Measurements from ENCODE around the gene ITPR1. TPM values are rescaled to one million over a fixed set of nuclear protein-coding genes. Genes with fewer than 3 reads are reported as not detected.

Gene ITPR1
- polyA plus RNA-seq, 1 of the 3 experiments (the other 2 are of a cell fraction): 5.9 TPM

- no peak overlapping the region for H3K4me3 ChIP-seq (ENCODE audit: low read depth in 2 of 2, low read length in 1 of 2)
- no peaks in the 10 kb centered on the region for H3K9me2 ChIP-seq
- no peak overlapping the region for H3K27ac ChIP-seq (ENCODE audit: low read depth in 2 of 2, low read length in 1 of 2)
- H3K9ac ChIP-seq: no peak overlapping the region
- 96% methylated on average over 16 of the region's 16 CpGs for WGBS (ENCODE audit: low lambda C conversion rate)
- peaks cover 10 to 23% of the 10 kb centered on the region in 2 experiments for H3K4me1 ChIP-seq (ENCODE audit: control insufficient read depth in 1 of 2, insufficient read depth in 2 of 2, low read depth in 1 of 2, low read length in 1 of 2)
- no peak for DNase-seq
- H4K20me1 ChIP-seq (ENCODE audit: insufficient read depth): no peaks in the 10 kb centered on the region
- TF ChIP-seq TEAD4 (IDR thresholded peaks at IDR 0.05; ENCODE audit: borderline replicate concordance, insufficient read depth) (no peak), GABPA (IDR thresholded peaks at IDR 0.05; ENCODE audit: low read depth) (no peak), RXRA (IDR thresholded peaks at IDR 0.05; ENCODE audit: borderline replicate concordance, low read depth) (no peak), GATA2 (CRISPR knock-in tag; IDR thresholded peaks at IDR 0.05) (no peak), TAF1 (IDR thresholded peaks at IDR 0.05; ENCODE audit: borderline replicate concordance, low read depth, low read length) (no peak)
- peaks cover 11% of the 10 kb centered on the region for H3F3A ChIP-seq (replicated peaks; ENCODE audit: insufficient read depth)
- CTCF ChIA-PET: interaction anchor here (1.2 to 2.0 kb wide), 2 partner anchors 9 to 37 kb away, joined by 3 to 8 read pairs; no protein-coding TSS in a partner anchor
- no peak overlapping the region for H2AFZ ChIP-seq (ENCODE audit: low read depth)
- H3K36me3 ChIP-seq (replicated peaks in 1 of 2; ENCODE audit: control insufficient read depth in 1 of 2, insufficient read depth in 2 of 2, low read length in 1 of 2): no peaks in the 10 kb centered on the region
- POLR2A ChIA-PET: no interaction called here
- no peak overlapping the region for H3K4me2 ChIP-seq
- no peaks in the 10 kb centered on the region for H3K27me3 ChIP-seq (ENCODE audit: insufficient read depth)
- H3K79me2 ChIP-seq (ENCODE audit: insufficient read depth): no peaks in the 10 kb centered on the region
- no peaks in the 10 kb centered on the region for H3K9me3 ChIP-seq
Measured at GRCh38 chr3:4748701-4749378, 255.7 kb downstream of the ITPR1 start.

- Histone ChIP-seq H3F3A (replicated peaks; ENCODE audit: insufficient read depth) (peaks cover 7% of the 10 kb centered on the region), H3K9me3 (no peaks in the 10 kb centered on the region), H4K20me1 (ENCODE audit: insufficient read depth) (no peaks in the 10 kb centered on the region), H3K36me3 (replicated peaks in 1 of 2; ENCODE audit: control insufficient read depth in 1 of 2, insufficient read depth in 2 of 2, low read length in 1 of 2) (no peaks in the 10 kb centered on the region), H3K9me2 (no peaks in the 10 kb centered on the region), H3K4me3 (ENCODE audit: low read depth in 2 of 2, low read length in 1 of 2) (no peak overlapping the region), H3K79me2 (ENCODE audit: insufficient read depth) (no peaks in the 10 kb centered on the region), H3K27ac (ENCODE audit: low read depth in 2 of 2, low read length in 1 of 2) (peak overlapping the region in 1 of 2 experiments; percentile 52; a peak in 1 of 4 replicates), H3K4me1 (ENCODE audit: control insufficient read depth in 1 of 2, insufficient read depth in 2 of 2, low read depth in 1 of 2, low read length in 1 of 2) (peaks cover 10 to 19% of the 10 kb centered on the region in 2 experiments), H2AFZ (ENCODE audit: low read depth) (no peak overlapping the region), H3K9ac (no peak overlapping the region), H3K4me2 (no peak overlapping the region; the same call in 1 of the 2 replicates), H3K27me3 (ENCODE audit: insufficient read depth) (no peaks in the 10 kb centered on the region)
- POLR2A ChIA-PET: no interaction called here
- 76% methylated on average over 5 of the region's 5 CpGs for WGBS (ENCODE audit: low lambda C conversion rate)
- CTCF ChIA-PET: interaction anchor here (1.2 kb wide), 1 partner anchor 8 kb away, joined by 3 read pairs; no protein-coding TSS in a partner anchor
- TF ChIP-seq ZBTB33 (IDR thresholded peaks at IDR 0.05; ENCODE audit: borderline replicate concordance, low read depth) (no peak), TEAD4 (IDR thresholded peaks at IDR 0.05; ENCODE audit: borderline replicate concordance, insufficient read depth) (no peak), NFIC (IDR thresholded peaks at IDR 0.05; ENCODE audit: borderline replicate concordance) (no peak), FOSL2 (IDR thresholded peaks at IDR 0.05; ENCODE audit: borderline replicate concordance, low read depth) (no peak)
- DNase-seq: no peak
Measured at GRCh38 chr3:4749567-4750002, 256.4 kb downstream of the ITPR1 start.

Measured in SK-N-SH (cell line).